Keratinocyte (primary cell): ENCODE measurements around the gene MBP. TPM values are rescaled to one million over a fixed set of nuclear protein-coding genes. Genes with fewer than 3 reads are reported as not detected.

Source experiments
- DNase-seq: peaks from one replicate; pipeline ENCODE4 v3.0.0-alpha.2; 2011; ENCODE audit warnings: low read depth, missing footprints, low spot score
- FAIRE-seq: peaks from 2 replicates; lab custom pipeline; 2011; peaks lifted over from hg19 to GRCh38; lab: Jason Lieb, UNC
- H2AFZ ChIP-seq: 2 replicates; pipeline ENCODE4 v1.6.0; 2012; ENCODE audit warnings: low read length, control low read depth, inconsistent platforms; ENCODE audit not compliant: control insufficient read depth
- H3K27ac ChIP-seq: 2 replicates; pipeline ENCODE4 v1.5.1; 2011; ENCODE audit warnings: low read length; ENCODE audit not compliant: control insufficient read depth, insufficient read depth
- H3K27me3 ChIP-seq: 3 replicates; pipeline ENCODE4 v1.6.0; 2011; ENCODE audit warnings: low read length; ENCODE audit not compliant: control insufficient read depth, insufficient read depth; ENCODE audit errors: extremely low read depth
- H3K36me3 ChIP-seq, 2 experiments: 2 replicates in 1 of 2; 3 replicates in 1 of 2; pipeline ENCODE4 v1.5.1; 2011; ENCODE audit warnings: low read length in 2 of 2, mild to moderate bottlenecking in 1 of 2; ENCODE audit not compliant: control insufficient read depth in 2 of 2, insufficient read depth in 2 of 2; ENCODE audit errors: extremely low read depth in 1 of 2
- H3K4me1 ChIP-seq: 3 replicates; pipeline ENCODE4 v1.5.1; 2011; ENCODE audit warnings: low read length; ENCODE audit not compliant: control insufficient read depth, insufficient read depth; ENCODE audit errors: extremely low read depth
- H3K4me2 ChIP-seq: 3 replicates; pipeline ENCODE4 v1.6.0; 2011; ENCODE audit warnings: low read depth, low read length; ENCODE audit not compliant: control insufficient read depth, insufficient read depth; ENCODE audit errors: extremely low read depth
- H3K4me3 ChIP-seq, 3 experiments: fragments of 200-600 bp in 1 of 3; sonication (generic) in 1 of 3; 2 replicates in 2 of 3; 3 replicates in 1 of 3; pipeline ENCODE4 v1.5.1; 2011 to 2016; ENCODE audit warnings: low read length in 3 of 3, mild to moderate bottlenecking in 3 of 3, control low read depth in 2 of 3, inconsistent platforms in 1 of 3, low read depth in 1 of 3, mixed read lengths in 1 of 3, mixed run types in 1 of 3, moderate library complexity in 1 of 3; ENCODE audit not compliant: control insufficient read depth in 2 of 3, insufficient read depth in 2 of 3; ENCODE audit errors: extremely low read depth in 1 of 3
- H3K79me2 ChIP-seq: 2 replicates; pipeline ENCODE4 v1.6.0; 2012; ENCODE audit warnings: low read length; ENCODE audit not compliant: control insufficient read depth, insufficient read depth
- H3K9ac ChIP-seq: 3 replicates; pipeline ENCODE4 v1.6.0; 2011; ENCODE audit warnings: low read length; ENCODE audit not compliant: control insufficient read depth, insufficient read depth; ENCODE audit errors: extremely low read depth
- H3K9me1 ChIP-seq: 3 replicates; pipeline ENCODE4 v1.6.0; 2011; ENCODE audit warnings: low read length; ENCODE audit not compliant: control insufficient read depth, insufficient read depth; ENCODE audit errors: extremely low read depth
- H3K9me3 ChIP-seq: 2 replicates; pipeline ENCODE4 v1.5.1; 2012; ENCODE audit warnings: low read depth, low read length; ENCODE audit not compliant: control insufficient read depth
- H4K20me1 ChIP-seq: 3 replicates; pipeline ENCODE4 v1.6.0; 2011; ENCODE audit warnings: low read length; ENCODE audit not compliant: control insufficient read depth, insufficient read depth; ENCODE audit errors: extremely low read depth
- CTCF ChIP-seq, 3 experiments: IDR thresholded peaks in 1 of 3; conservative IDR thresholded peaks in 1 of 3; optimal IDR thresholded peaks in 1 of 3; 2 replicates in 2 of 3; 3 replicates in 1 of 3; pipeline versions ENCODE3 to v1.5.1; 2011; ENCODE audit warnings: low read length in 3 of 3, mild to moderate bottlenecking in 3 of 3, moderate library complexity in 2 of 3, control low read depth in 1 of 3, inconsistent platforms in 1 of 3; ENCODE audit not compliant: insufficient read depth in 2 of 3; ENCODE audit errors: extremely low read depth in 1 of 3
- EZH2 ChIP-seq: IDR thresholded peaks from one replicate; pipeline ENCODE4 v1.6.1; 2012; ENCODE audit warnings: inconsistent platforms, mild to moderate bottlenecking, low read length, moderate library complexity
- dilution Hi-C: fragments of 300-500 bp; cut with MboI; formaldehyde crosslinking; loops from one replicate; pipeline ENCODE4 v1.7.0; 2020; ENCODE audit warnings: low sequenced_read_pairs; ENCODE audit not compliant: extremely low pct_ligation_motif_present
- polyA plus RNA-seq, 5 experiments: library from polyadenylated mRNA; depleted of rRNA in 3 of 5; stranded (reverse) in 3 of 5; stranded (forward) in 1 of 5; unstranded in 1 of 5; fragments of >200 nt; gene quantifications; 1 replicate in 1 of 5; 2 replicates in 3 of 5; 3 replicates in 1 of 5; pipeline versions ENCODE4 v1.2.1 to v1.2.3, GENCODE V29; 2011 to 2012; ENCODE audit warnings: missing spikeins in 2 of 5, low read depth in 1 of 5, low replicate concordance in 1 of 5

MBP gene
- polyA plus RNA-seq, 1 donor (not counting 4 experiments of a cell fraction or from before 2014, with no cell fraction given) = 38.7 TPM

GRCh38 chr18:77012806-77013541 lies 119.6 kb downstream of the MBP start:
- no peaks in the 10 kb centered on the region for H3K9me3 ChIP-seq
- no peak for TF ChIP-seq EZH2
- no peak for TF ChIP-seq CTCF (optimal IDR thresholded peaks at IDR 0.05 in 1 of 3, IDR thresholded peaks at IDR 0.05 in 1 of 3, conservative IDR thresholded peaks at IDR 0.05 in 1 of 3; ENCODE audit: extremely low read depth in 1 of 3, insufficient read depth in 2 of 3, low read length in 3 of 3)
- FAIRE-seq (peak; percentile 46), DNase-seq (no peak)
- H3K27me3 ChIP-seq = no peaks in the 10 kb centered on the region
- peaks cover 10% of the 10 kb centered on the region for H3K9me1 ChIP-seq
- no peak overlapping the region for H3K27ac ChIP-seq
- H3K9ac ChIP-seq = no peak overlapping the region
- H3K4me2 ChIP-seq = peak overlapping the region; percentile 49
- peaks cover 7% of the 10 kb centered on the region for H3K79me2 ChIP-seq
- peaks cover 14% of the 10 kb centered on the region for H3K4me1 ChIP-seq
- peaks cover 15% of the 10 kb centered on the region for H4K20me1 ChIP-seq
- H3K4me3 ChIP-seq = no peak overlapping the region
- peaks cover 11 to 38% of the 10 kb centered on the region in 2 experiments for H3K36me3 ChIP-seq
- H2AFZ ChIP-seq = no peak overlapping the region
- dilution Hi-C loops = no loop called here

- Histone ChIP-seq H3K79me2 (peaks cover 7% of the 10 kb centered on the region), H3K36me3 (peaks cover 9 to 33% of the 10 kb centered on the region in 2 experiments), H3K4me2 (peak overlapping the region; percentile 49), H3K27ac (no peak overlapping the region), H3K4me3 (no peak overlapping the region), H4K20me1 (peaks cover 10% of the 10 kb centered on the region), H3K27me3 (no peaks in the 10 kb centered on the region), H3K4me1 (peaks cover 14% of the 10 kb centered on the region), H3K9me3 (no peaks in the 10 kb centered on the region), H3K9me1 (peaks cover 10% of the 10 kb centered on the region), H2AFZ (no peak overlapping the region), H3K9ac (no peak overlapping the region)
- DNase-seq = no peak
- TF ChIP-seq CTCF (optimal IDR thresholded peaks at IDR 0.05 in 1 of 3, IDR thresholded peaks at IDR 0.05 in 1 of 3, conservative IDR thresholded peaks at IDR 0.05 in 1 of 3; ENCODE audit: extremely low read depth in 1 of 3, insufficient read depth in 2 of 3, low read length in 3 of 3) (no peak), EZH2 (no peak)
- FAIRE-seq = no peak
- dilution Hi-C loops = no loop called here
Observed at GRCh38 chr18:77012120-77012519, 120.5 kb downstream of the MBP start.
